HAP-1 (cell line): ENCODE data around the gene ZKSCAN7.
A peak's percentile ranks its signal among the peaks of the same experiment; 100 is the strongest.

Experiments used
- DNase-seq, 2 experiments: peaks; one replicate each; pipeline ENCODE4 v3.0.0-alpha.2; 2016 to 2020; ENCODE audit warnings: low spot score in 2 of 2
- H3K27me3 ChIP-seq: fragments of 250-450 bp; sonication (Bioruptor Pico); 2 replicates; pipeline ENCODE4 v1.5.1; 2020; ENCODE audit warnings: low read depth, mild to moderate bottlenecking, moderate library complexity
- H3K36me3 ChIP-seq: fragments of 250-450 bp; sonication (Bioruptor Pico); replicated peaks from 2 replicates; pipeline ENCODE4 v1.5.1; 2020; ENCODE audit warnings: mild to moderate bottlenecking
- H3K4me1 ChIP-seq: fragments of 250-450 bp; sonication (Bioruptor Pico); 2 replicates; pipeline ENCODE4 v1.5.1; 2020; ENCODE audit warnings: mild to moderate bottlenecking
- H3K4me3 ChIP-seq: fragments of 250-450 bp; sonication (Bioruptor Pico); 2 replicates; pipeline ENCODE4 v1.5.1; 2020; ENCODE audit warnings: mild to moderate bottlenecking, moderate library complexity
- H3K9me3 ChIP-seq: fragments of 250-450 bp; sonication (Bioruptor Pico); 2 replicates; pipeline ENCODE4 v1.5.1; 2020; ENCODE audit warnings: mild to moderate bottlenecking, moderate library complexity
- in situ Hi-C: fragments of 300-500 bp; cut with MboI; formaldehyde crosslinking; loops from 3 replicates; pipeline ENCODE4 v1.14.3; 2020; ENCODE audit warnings: low sequenced_read_pairs, inconsistent platforms, mixed read lengths

ZKSCAN7 gene

DNA sequence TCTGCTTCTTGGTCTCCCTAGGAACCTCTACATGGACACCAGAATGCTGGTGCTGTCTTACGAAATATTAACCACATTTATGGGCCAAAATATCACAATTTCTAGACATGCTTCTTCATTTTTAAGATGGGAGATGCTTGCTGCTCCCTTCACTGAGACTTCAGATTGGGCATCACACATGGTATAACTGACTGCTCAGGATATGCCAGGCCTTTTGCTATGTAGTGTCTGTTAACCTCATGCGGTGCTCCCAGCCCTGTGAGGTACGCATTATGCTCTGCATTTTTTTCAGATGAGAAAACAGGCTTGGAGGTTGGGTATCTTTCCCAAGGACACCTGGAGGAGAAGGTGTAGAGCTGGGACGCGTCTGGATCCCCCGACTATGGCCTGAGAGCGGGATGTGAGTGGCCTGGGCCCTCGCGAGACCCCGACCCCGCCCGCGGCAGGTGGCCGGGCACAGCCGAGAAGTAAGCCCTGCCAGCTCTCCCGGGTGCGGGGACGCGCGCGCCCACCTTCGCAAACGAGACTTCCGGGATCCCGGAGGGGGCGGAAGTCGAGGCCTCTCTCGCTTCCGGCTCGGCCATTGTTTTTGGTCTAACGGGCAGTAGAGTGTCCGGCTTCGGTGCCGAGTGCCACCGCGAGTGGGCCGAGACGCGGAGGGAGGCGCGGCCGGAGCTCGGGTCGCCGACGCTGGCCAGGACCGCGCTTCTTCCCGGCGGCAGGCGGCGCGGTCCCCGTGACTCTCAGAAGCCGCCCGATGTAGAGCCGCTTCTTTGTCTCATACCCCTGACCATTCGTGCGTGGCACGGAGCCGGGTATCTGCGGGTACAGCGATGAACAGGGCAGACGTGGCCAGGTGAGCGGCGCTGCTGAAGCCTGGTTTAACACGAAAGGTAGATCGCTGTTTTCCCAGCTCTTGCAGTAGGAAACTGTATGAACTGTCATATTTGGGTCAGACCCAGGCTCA is at the start of gene ZKSCAN7:
TSS of gene ZKSCAN7 (plus strand) at position 568 of the 967 bp plus-strand sequence. CDS start 1,855 bp downstream, outside the sequence.
- in situ Hi-C loops, result no loop called here
- H3K9me3 ChIP-seq, result no peaks in the 10 kb centered on the region
- no peaks in the 10 kb centered on the region for H3K27me3 ChIP-seq
- H3K36me3 ChIP-seq, result no peaks in the 10 kb centered on the region
- DNase-seq, result no peak
- H3K4me3 ChIP-seq, result no peak within 1 kb of the TSS
- H3K4me1 ChIP-seq, result no peaks in the 10 kb centered on the region

DNA sequence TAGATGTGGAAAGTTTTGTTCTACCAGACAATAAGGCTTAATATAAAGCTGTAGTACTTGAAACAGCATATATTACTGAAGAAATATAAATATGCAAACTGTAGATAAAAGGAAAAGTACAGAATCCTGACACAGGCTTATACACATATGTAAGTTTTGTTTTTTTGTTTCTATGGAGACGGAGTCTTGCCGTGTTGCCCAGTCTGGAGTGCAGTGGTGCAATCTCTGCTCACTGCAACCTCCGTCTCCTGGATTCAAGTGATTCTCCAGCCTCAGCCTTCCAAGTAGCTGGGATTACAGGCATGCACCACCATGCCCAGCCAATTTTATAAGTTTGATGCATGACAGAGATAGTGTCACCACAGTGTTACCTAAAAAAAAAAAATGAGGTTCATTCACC is 48.4 kb upstream of the ZKSCAN7 start:
- in situ Hi-C loops, result no loop called here
- Histone ChIP-seq H3K9me3 (peaks cover 5% of the 10 kb centered on the region; the same call in 1 of the 2 replicates), H3K4me3 (no peak overlapping the region), H3K36me3 (peaks cover 4% of the 10 kb centered on the region; the same call in 1 of the 2 replicates), H3K27me3 (no peaks in the 10 kb centered on the region), H3K4me1 (no peaks in the 10 kb centered on the region)
- no peak for DNase-seq

DNA sequence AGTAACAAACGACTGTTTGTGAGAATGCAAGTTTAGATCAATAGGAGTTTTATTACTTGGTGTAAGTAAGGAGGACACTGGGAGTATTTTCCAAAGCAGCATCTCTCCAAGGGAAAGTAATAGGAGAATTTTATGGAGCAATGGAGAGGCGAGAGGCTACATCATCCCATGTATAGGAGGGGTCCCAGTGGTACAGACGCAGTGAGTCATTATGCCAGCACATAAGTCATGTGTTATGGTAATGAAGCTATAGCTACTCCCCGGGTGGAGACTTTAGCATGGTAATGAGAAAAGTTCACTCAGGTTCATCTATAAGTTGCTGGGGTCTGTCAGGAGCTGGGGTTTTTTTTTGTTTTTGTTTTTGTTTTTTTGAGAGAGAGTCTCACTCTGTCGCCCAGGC is 48.0 kb upstream of the ZKSCAN7 start:
- peaks cover 4% of the 10 kb centered on the region; the same call in 1 of the 2 replicates for H3K36me3 ChIP-seq

DNA sequence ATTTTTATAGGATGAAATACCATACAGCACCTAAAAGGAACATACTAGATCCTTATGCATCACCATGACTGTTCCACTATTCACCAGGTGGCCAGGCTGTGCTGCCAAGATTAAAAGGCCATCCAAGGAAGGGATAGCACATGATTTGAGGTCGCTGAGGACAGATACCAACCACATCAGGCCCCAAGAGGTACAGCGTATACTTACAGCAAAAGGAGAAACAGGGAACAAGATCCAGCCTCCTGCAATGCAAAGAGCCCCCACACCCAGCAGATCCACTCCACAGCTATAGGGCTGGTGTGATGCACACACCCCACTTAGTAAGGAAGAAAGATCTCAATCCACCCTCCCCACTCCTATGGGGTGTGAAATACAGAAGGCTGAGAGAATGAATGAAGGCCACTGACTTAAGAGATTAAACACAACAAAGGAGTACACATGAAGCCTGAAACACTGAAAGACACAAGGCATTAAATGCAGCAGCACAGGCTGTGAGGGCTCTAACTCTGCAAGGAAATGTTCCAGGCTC is 45.5 kb upstream of the ZKSCAN7 start:
- in situ Hi-C loops, result no loop called here

More for the DNA sequence above, 48.0 kb upstream of the ZKSCAN7 start:
- in situ Hi-C loops, result no loop called here
- Histone ChIP-seq H3K27me3 (no peaks in the 10 kb centered on the region), H3K4me1 (no peaks in the 10 kb centered on the region), H3K4me3 (no peak overlapping the region), H3K9me3 (peaks cover 5% of the 10 kb centered on the region; the same call in 1 of the 2 replicates)
- DNase-seq, result no peak

DNA sequence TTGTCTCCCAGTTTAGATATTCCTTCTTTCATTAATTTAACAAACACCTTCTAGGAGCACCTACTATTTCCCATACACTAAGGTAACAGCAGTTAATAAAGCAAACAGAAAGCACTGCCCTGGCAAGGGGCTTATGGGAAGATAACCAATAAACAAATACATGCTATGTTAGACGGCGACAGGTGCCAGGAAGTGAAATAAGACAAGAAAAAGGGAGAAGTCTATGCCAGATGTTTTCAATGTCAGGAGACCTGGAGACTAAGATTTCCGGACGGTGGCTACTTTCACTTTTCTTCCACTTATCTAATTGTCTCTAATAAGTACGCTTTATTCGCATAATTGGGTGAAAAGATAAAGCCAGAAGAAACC is 45.0 kb upstream of the ZKSCAN7 start:
- Histone ChIP-seq H3K9me3 (peaks cover 5% of the 10 kb centered on the region; the same call in 1 of the 2 replicates), H3K36me3 (peaks cover 4% of the 10 kb centered on the region; the same call in 1 of the 2 replicates), H3K4me1 (no peaks in the 10 kb centered on the region), H3K4me3 (peak overlapping the region; percentile 57), H3K27me3 (no peaks in the 10 kb centered on the region)
- in situ Hi-C loops, result no loop called here
- peak in 1 of 2 experiments; percentile 9 for DNase-seq

More for the DNA sequence above, 45.5 kb upstream of the ZKSCAN7 start:
- no peaks in the 10 kb centered on the region for H3K4me1 ChIP-seq
- H3K36me3 ChIP-seq, result peaks cover 4% of the 10 kb centered on the region; the same call in 1 of the 2 replicates
- peaks cover 5% of the 10 kb centered on the region; the same call in 1 of the 2 replicates for H3K9me3 ChIP-seq
- DNase-seq, result peak; percentile 38 to 69
- H3K27me3 ChIP-seq, result no peaks in the 10 kb centered on the region
- peak overlapping the region; percentile 57 for H3K4me3 ChIP-seq

DNA sequence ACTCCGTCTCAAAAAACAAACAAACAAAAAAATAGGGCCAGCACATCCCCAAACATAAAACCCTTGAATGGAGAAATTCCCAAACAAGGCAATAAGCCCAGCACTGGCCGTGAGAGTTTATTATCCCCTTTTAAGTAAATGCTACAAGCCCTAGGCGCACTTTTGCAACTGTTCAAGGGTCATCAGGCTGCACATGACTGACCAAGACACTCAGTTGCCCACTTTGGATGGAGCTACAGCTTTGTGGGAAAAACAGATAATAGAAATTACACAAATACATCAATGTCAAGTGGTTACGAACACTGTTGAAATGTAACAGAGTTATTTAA is 43.8 kb upstream of the ZKSCAN7 start:
- DNase-seq, result no peak
- Histone ChIP-seq H3K9me3 (peaks cover 5% of the 10 kb centered on the region; the same call in 1 of the 2 replicates), H3K4me1 (no peaks in the 10 kb centered on the region), H3K27me3 (no peaks in the 10 kb centered on the region), H3K4me3 (peak overlapping the region; percentile 57), H3K36me3 (peaks cover 4% of the 10 kb centered on the region; the same call in 1 of the 2 replicates)
- in situ Hi-C loops, result no loop called here

DNA sequence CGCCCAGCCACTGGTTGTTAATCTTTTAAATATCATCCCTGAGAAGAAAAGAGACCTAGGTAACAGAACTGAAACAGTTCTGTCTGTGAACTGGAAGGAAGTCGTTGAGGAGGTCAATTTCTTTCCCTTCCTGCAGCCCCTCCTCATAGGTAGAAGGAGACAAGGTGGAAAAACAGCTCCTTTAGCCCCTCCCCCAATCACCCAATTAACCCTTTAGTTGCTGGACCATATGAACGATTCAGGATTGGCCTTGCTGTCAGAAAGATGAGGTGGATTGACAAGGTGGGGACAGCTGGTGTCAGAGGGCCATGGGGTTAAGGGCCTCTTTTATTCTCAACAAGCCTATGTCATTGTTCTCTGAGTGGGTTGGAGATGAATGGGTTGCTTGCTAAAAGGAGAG is 41.5 kb upstream of the ZKSCAN7 start:
- in situ Hi-C loops, result no loop called here

DNA sequence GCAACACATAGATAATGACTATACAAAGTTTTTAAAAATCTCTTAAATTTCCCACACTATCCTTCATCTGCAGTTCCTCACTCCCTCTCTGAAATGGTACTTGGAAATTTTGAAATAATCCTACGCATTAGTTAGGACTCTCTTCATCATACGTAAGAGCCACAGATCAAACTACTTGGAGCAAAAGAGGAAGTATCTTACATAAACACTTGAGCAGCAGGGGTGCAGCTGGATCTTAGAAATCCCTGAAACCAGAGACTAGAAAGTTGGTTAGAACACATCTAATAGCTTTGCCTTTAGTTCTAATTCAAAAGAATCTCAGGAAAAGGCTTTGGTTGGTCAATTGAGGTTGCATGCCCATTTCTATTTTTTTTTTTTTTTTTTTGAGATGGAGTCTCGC is 38.8 kb upstream of the ZKSCAN7 start:
- Histone ChIP-seq H3K4me1 (peaks cover 4% of the 10 kb centered on the region; the same call in 1 of the 2 replicates), H3K4me3 (no peak overlapping the region), H3K9me3 (no peaks in the 10 kb centered on the region), H3K27me3 (no peaks in the 10 kb centered on the region), H3K36me3 (no peaks in the 10 kb centered on the region)
- in situ Hi-C loops, result no loop called here
- no peak for DNase-seq

More for the DNA sequence above, 41.5 kb upstream of the ZKSCAN7 start:
- H3K4me1 ChIP-seq, result no peaks in the 10 kb centered on the region
- H3K4me3 ChIP-seq, result no peak overlapping the region
- no peak for DNase-seq
- no peaks in the 10 kb centered on the region for H3K36me3 ChIP-seq
- H3K9me3 ChIP-seq, result no peaks in the 10 kb centered on the region
- H3K27me3 ChIP-seq, result no peaks in the 10 kb centered on the region

DNA sequence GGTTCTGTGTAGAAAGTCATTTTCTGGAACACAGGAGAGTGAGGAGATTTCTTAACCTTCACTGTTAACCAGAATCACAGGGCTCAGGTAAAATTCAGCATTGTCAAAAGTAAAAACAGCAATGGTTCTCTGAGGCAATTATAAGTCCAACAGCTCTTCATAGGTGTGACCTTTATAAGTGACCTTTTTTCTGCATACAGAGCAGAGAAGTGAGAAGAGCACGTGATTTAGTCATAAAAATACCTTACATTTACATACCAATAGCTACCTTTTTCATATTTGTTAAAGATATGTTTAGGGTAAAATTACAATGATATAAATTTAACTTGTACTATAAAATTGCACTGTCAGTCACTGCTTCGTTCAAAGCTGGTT is 36.2 kb upstream of the ZKSCAN7 start:
- Histone ChIP-seq H3K4me3 (no peak overlapping the region), H3K9me3 (no peaks in the 10 kb centered on the region), H3K36me3 (no peaks in the 10 kb centered on the region), H3K4me1 (peaks cover 4% of the 10 kb centered on the region; the same call in 1 of the 2 replicates), H3K27me3 (no peaks in the 10 kb centered on the region)
- DNase-seq, result no peak
- in situ Hi-C loops, result no loop called here

DNA sequence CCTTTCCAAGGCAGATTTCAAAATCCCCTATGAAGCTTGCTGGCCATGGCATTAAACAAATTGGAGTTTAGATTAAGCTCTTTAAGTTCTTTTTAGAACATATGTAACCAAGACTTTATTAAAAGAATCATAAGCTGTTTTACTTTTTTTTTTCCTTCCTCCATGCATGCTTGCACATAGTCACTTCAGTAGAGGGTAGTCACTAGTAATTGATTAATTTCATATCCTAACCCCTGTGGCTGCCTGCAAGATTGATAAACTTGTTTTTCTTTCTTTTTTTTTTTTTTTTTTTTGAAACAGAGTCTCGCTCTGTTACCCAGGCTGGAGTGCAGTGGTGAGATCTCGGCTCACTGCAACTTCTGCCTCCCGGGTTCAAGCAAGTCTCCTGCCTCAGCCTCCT is 33.3 kb upstream of the ZKSCAN7 start:
- Histone ChIP-seq H3K9me3 (no peaks in the 10 kb centered on the region), H3K36me3 (no peaks in the 10 kb centered on the region), H3K4me1 (peaks cover 4% of the 10 kb centered on the region; the same call in 1 of the 2 replicates), H3K27me3 (no peaks in the 10 kb centered on the region), H3K4me3 (no peak overlapping the region)
- in situ Hi-C loops, result no loop called here
- no peak for DNase-seq

DNA sequence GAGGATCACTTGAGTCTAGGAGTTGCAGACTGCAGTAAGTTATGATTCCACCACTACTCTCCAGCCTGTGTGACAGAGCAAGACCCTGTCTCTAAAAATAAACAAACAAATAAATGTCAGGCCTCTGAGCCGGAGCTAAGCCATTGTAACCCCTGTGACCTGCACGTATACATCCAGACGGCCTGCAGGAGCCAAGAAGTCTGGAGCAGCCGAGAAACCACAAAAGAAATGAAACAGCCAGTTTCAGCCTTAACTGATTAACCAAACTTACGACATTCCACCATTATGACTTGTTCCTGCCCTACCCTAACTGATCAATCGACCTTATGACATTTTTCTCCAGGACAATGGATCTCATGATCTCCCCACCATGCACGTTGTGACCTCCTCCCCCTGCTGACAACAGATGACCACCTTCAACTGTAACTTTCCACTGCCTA is 32.5 kb upstream of the ZKSCAN7 start:
- Histone ChIP-seq H3K36me3 (no peaks in the 10 kb centered on the region), H3K4me1 (peaks cover 4% of the 10 kb centered on the region; the same call in 1 of the 2 replicates), H3K27me3 (no peaks in the 10 kb centered on the region), H3K4me3 (no peak overlapping the region), H3K9me3 (no peaks in the 10 kb centered on the region)
- no peak for DNase-seq
- in situ Hi-C loops, result no loop called here

DNA sequence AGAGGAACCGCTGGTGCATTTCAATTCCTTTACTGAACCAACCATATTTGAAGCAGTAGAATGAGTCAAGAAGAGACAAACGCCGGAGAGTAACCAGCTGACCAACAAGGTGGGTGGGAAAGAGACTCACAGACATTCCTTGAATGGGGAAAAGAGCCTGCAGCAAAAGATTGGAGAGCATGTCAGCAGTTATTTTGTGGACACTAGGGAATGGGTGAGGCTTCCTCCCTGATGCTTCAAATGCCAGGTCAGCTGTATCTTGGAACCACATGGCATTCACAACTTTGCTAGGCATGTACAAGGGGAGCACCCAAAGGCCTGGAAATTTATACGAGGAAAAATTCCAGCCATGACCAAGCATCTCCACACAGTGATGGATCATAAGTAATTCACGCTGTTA is 29.9 kb upstream of the ZKSCAN7 start:
- no peak overlapping the region for H3K4me3 ChIP-seq
- H3K27me3 ChIP-seq, result no peaks in the 10 kb centered on the region
- no peak for DNase-seq
- no peaks in the 10 kb centered on the region for H3K36me3 ChIP-seq
- H3K4me1 ChIP-seq, result no peaks in the 10 kb centered on the region
- no peaks in the 10 kb centered on the region for H3K9me3 ChIP-seq
- in situ Hi-C loops, result no loop called here

DNA sequence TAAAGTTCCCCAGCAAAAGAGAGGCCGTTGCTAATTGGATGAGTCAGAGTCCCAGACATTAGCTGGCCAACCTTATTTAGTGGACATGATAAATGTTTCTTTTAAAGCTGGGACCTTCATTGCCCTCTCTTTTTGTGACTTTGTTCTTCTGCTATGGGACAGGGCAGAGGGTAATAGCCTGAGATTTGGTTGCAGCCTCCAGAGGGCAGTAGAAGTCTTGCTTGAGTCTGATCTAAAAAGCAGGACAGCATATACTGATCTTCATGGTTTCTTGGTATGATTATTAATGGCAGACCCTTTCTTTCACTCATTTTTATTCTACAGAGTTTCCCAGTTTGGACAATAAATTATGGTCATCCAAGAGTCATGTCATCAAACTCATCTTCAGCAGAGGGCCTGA is 25.1 kb upstream of the ZKSCAN7 start:
- no peak for DNase-seq
- Histone ChIP-seq H3K27me3 (no peaks in the 10 kb centered on the region), H3K4me3 (no peak overlapping the region), H3K9me3 (peaks cover 4% of the 10 kb centered on the region; the same call in 1 of the 2 replicates), H3K36me3 (no peaks in the 10 kb centered on the region), H3K4me1 (no peaks in the 10 kb centered on the region)
- in situ Hi-C loops, result loop anchor here (10.0 kb wide), 1 partner anchor 385 kb away; no protein-coding TSS in a partner anchor

DNA sequence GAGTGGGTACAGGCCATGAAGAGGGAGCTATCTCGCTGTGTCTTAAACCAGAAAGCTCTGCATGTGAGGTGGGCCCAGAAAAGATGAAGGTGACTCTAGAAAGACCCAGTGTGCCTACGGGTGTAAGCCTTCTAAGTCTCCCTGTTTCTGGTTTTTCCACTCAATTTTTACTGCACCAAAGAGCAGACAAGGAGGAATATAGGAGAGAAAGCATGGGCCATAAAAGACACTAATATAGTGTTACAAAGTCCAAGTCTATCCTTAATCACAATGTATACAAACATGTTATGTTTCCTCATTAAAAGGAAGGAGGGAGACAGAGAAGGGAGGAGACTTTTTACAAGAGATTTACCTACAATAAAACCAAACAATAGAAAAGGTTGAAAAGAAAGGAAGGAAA is 24.1 kb upstream of the ZKSCAN7 start:
- in situ Hi-C loops, result loop anchor here (10.0 kb wide), 1 partner anchor 384 kb away; no protein-coding TSS in a partner anchor
- Histone ChIP-seq H3K4me1 (no peaks in the 10 kb centered on the region), H3K9me3 (peaks cover 4% of the 10 kb centered on the region; the same call in 1 of the 2 replicates), H3K4me3 (no peak overlapping the region), H3K27me3 (no peaks in the 10 kb centered on the region), H3K36me3 (no peaks in the 10 kb centered on the region)
- DNase-seq, result no peak
